Measurements from ENCODE around the gene ARG1.
A peak's percentile ranks its signal among the peaks of the same experiment; 100 is the strongest.

ARG1 gene

DNA sequence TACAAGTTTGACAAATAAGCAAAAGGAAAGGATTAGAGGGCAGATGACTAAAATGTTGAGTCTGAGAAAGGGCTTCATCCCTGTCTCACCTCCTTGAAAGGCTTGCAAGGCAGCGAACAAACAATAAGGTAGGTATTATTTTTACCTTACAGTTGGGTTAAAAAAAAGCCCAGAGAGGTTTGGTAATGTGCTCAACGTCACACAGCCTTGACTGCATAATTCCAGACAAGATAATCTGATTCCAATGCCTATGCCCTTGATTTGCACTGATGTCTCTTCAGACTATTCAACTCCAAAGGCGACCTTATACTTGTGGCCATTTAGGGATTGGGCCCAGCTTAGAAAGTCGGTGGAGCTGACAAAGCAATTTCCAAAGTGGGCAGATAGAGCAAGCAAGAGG, 1.7 kb downstream of the ARG1 start:
- in situ Hi-C loops (cut with HindIII; ENCODE audit: low pct_ligation_motif_present, low pct_unique_long_range_greater_than_20kb, low sequenced_read_pairs), result no loop called here
- DNase-seq, result no peak

DNA sequence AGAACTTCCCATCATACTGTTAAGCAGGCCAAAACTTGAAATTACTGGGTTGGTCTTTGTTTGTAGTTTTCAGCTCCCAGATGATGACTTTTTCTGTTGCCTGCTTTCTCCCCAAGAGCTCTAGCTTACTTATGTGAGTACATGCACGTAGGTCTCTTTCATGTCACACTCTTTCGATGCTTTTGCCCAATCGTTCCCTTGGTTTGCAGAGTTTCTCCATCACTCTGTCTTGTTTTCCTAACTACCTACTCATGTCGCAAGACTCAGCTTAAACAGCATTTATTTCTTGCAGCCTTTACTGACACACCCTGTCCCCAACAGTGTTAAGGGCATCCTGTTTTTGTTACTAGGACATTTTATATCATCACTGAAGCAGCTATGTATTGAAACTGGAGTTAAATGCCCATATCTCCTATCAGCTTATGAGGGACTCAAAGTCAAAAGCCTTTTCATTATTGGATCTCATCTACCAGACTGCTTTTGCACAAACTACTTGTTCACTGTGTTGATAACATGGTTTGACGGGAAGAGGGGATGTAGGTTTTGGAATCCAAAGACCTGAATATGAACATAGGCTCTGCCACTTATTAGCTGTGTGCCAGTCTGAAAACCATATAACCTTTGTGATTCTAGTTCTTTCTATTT, 2.9 kb downstream of the ARG1 start:
- in situ Hi-C loops (cut with HindIII; ENCODE audit: low pct_ligation_motif_present, low pct_unique_long_range_greater_than_20kb, low sequenced_read_pairs), result no loop called here
- no peak for DNase-seq

DNA sequence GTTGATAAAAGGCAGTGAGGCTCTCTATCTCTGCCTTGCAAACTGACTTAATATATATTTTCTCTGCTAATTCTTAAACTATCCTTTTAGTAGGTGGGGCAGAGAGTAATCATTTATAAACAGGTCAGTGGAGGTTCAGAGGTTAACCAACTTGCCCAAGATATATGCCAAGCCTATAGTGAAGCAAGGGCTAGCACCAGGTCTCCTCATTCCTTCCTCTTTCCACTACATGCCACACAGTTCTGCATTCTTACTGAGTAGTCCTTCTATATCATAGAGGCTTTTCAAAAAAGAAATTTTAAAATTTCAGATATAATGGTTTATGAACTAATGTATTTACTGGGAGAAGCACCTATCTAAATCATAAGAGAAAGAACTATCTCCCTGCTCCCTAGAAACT, 8.5 kb downstream of the ARG1 start:
- in situ Hi-C loops (cut with HindIII; ENCODE audit: low pct_ligation_motif_present, low pct_unique_long_range_greater_than_20kb, low sequenced_read_pairs), result no loop called here

DNA sequence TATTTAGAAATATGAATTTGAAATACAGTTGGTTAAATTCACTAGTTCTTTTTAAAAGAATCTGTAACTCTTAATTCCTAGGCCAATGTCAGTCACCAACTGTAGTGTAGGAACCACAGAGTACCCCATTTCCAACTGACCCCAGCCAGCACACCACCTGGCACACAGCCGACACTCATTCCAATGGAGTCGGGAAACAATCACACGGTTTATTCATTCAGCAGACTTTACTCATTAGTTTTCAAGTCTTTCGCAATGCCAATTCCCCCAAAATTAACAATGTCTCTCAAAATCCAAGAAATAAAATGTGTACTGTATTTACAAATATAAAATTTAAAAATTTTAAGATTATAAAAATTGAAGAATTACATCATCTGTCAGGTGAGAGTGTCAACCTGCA, 13.5 kb downstream of the ARG1 start:
- in situ Hi-C loops (cut with HindIII; ENCODE audit: low pct_ligation_motif_present, low pct_unique_long_range_greater_than_20kb, low sequenced_read_pairs), result no loop called here
- DNase-seq, result no peak

More for the DNA sequence above, 8.5 kb downstream of the ARG1 start:
- DNase-seq, result no peak

GRCh38 chr6:131587909-131588308, 14.9 kb downstream of the ARG1 start:
- in situ Hi-C loops (cut with HindIII; ENCODE audit: low pct_ligation_motif_present, low pct_unique_long_range_greater_than_20kb, low sequenced_read_pairs), result no loop called here
- no peak for DNase-seq

DNA sequence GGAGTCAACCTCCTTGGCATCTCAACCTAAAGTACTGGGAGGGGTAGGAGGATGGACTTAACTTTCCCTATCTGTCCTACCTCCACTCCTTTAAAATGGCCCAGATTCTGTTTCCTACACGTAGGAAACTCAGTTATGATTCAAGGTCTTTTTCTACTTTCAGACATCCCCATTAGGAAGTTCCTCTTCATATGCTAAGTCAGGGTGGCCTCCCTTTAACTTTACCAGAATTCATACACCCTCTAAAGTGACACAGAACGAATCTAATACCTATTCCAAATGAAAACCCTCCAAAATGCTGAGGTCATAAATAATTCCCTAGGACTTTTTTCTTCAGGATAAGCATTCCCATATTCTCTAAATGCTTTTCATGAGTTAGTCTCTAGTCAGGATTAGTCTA, 15.6 kb downstream of the ARG1 start:
- in situ Hi-C loops (cut with HindIII; ENCODE audit: low pct_ligation_motif_present, low pct_unique_long_range_greater_than_20kb, low sequenced_read_pairs), result no loop called here
- DNase-seq, result no peak

DNA sequence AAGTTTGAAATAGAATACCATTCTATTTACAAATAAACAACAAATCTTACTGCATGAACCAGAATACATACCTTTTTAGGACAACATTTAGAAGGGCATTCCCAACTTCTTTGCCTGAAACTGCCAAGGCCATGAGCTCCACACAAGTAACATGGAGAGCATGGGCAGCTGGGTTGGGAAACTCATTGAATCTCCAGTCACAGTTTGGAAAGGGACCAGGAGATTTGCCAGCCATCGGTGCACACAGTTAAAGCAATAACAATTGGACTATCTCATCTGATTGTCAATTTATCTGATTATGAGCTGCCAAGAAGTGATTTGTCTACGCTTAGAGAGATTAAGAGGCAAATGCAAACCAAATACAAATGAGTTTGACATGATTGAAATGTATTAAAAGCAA, 19.9 kb downstream of the ARG1 start:
- in situ Hi-C loops (cut with HindIII; ENCODE audit: low pct_ligation_motif_present, low pct_unique_long_range_greater_than_20kb, low sequenced_read_pairs), result no loop called here
- DNase-seq, result no peak

GRCh38 chr6:131594074-131594473, 21.0 kb downstream of the ARG1 start:
- no peak for DNase-seq
- in situ Hi-C loops (cut with HindIII; ENCODE audit: low pct_ligation_motif_present, low pct_unique_long_range_greater_than_20kb, low sequenced_read_pairs), result no loop called here

- in situ Hi-C loops (cut with HindIII; ENCODE audit: low pct_ligation_motif_present, low pct_unique_long_range_greater_than_20kb, low sequenced_read_pairs), result no loop called here
- DNase-seq, result peak; percentile 7
These were observed 24.4 kb downstream of the ARG1 start for GRCh38 chr6:131597446-131597845.

- in situ Hi-C loops (cut with HindIII; ENCODE audit: low pct_ligation_motif_present, low pct_unique_long_range_greater_than_20kb, low sequenced_read_pairs), result no loop called here
- DNase-seq, result no peak
These were observed 27.7 kb downstream of the ARG1 start for GRCh38 chr6:131600716-131601115.

DNA sequence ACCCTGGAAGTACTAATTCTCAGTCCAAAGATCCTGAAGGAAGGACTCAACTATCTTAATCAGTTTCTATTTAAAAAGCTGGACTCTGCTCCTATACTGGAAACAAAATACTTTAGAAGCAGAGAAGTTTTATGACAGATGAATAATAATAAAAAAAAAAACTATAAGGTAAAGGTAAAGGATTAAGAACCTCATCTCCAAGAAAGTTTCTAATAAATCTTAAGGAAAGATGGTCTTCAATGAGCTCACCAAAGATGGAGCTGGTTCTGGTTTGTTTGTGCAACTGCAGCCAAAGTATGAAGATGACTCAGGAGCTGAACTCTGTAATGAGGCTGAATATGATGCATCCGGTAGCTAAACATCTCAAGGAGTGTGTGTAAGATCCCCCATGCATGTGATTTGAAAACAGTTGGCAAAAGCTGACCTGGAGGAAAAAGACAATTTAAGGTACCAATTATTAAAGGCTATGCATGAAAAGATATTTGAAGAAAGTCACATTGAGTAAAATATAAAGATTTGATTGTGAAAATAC, 29.8 kb downstream of the ARG1 start:
- in situ Hi-C loops (cut with HindIII; ENCODE audit: low pct_ligation_motif_present, low pct_unique_long_range_greater_than_20kb, low sequenced_read_pairs), result no loop called here
- DNase-seq, result peak; percentile 47

- DNase-seq, result no peak
- in situ Hi-C loops (cut with HindIII; ENCODE audit: low pct_ligation_motif_present, low pct_unique_long_range_greater_than_20kb, low sequenced_read_pairs), result no loop called here
These were observed 40.4 kb downstream of the ARG1 start for GRCh38 chr6:131613296-131613925.

DNA sequence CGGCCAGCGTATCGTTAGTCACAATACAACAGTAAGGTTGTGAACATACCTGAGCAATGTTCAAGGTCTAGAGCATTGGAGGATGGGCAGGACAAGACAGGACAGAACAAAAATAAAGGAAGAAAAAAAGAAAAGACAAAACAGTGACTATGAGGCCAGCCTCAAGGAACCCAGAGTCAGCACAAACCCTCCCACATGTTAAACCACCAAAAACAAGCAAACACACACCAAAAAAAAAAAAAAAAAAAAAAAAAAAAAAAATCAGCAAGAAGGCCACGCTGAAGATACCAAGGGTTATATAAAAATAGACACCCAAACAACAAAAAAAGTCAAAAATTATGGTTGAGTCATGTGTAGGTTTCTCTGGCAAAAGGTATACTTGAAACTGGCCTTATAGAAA, 42.2 kb downstream of the ARG1 start:
- DNase-seq, result no peak
- in situ Hi-C loops (cut with HindIII; ENCODE audit: low pct_ligation_motif_present, low pct_unique_long_range_greater_than_20kb, low sequenced_read_pairs), result no loop called here

DNA sequence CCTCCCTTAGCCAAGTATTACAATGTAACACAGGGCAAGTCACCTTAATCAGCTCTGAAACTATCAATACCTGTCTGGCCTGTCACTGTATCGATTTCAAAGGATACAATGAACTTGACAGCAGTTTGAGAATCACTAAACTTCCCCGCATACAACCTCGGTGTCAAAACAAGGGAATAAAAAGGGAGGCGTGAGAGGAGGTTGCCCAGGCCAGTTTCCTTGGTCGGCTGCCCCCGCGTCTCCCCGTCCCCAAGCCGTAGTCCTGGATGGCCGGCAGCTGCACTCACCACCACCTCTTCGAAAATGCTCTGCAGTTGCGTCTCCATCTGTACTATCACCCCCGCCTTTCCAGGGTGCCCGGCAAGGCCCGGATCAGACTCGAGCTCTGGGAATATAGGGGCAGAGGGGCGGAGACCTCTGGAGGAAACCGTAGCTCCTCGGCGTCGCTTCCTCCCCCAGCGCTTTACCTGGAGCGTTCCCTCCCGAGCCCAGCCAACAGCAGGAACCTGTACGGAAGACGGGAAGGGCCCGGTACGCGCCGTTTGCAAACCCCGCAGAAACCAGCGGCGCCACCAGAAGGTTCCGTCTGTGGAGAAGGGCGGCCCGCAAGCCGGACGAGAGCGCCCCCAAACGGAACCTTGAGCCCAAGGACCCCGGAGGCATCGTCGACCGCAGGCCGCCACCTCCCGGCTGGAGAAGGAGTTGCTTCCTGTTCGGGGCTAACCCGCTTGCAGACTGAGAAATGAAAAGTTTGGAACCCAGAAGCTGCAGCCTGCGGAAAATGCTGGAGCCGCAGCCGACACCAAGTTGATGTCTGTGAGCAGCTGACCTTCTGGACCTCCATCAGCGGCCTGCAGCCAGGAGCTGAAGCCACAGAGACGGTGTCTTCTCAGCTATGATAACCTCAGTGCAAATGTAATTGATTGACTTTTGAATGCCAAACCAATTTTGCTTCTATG, 55.0 kb downstream of the ARG1 start, which contains the start of gene MED23:
Gene MED23, minus strand, starts transcription at position 519 of the 959 bp plus-strand sequence. Its CDS starts 193 bp downstream, at position 326.
- DNase-seq, result peak; percentile 91
- in situ Hi-C loops (cut with HindIII; ENCODE audit: low pct_ligation_motif_present, low pct_unique_long_range_greater_than_20kb, low sequenced_read_pairs), result no loop called here

DNA sequence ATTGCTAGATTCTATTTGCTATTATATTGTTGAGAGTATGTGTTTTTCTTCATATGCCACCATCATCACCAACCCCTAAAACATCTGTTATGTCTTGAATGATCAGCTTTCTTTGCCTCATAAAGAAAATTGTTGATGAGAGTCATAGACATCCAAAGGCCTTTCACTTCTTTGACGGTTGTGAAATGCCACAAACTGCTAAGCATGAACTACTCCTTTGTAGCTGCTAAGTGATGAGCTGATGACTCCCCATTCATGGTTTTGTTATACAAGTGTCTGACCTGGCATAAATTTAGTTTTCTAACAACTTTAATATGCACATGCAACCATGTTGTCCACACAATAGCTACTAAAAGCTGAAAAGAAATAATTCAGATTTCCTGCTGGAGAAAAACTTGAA, 55.7 kb downstream of the ARG1 start:
- no peak for DNase-seq
- in situ Hi-C loops (cut with HindIII; ENCODE audit: low pct_ligation_motif_present, low pct_unique_long_range_greater_than_20kb, low sequenced_read_pairs), result no loop called here

DNA sequence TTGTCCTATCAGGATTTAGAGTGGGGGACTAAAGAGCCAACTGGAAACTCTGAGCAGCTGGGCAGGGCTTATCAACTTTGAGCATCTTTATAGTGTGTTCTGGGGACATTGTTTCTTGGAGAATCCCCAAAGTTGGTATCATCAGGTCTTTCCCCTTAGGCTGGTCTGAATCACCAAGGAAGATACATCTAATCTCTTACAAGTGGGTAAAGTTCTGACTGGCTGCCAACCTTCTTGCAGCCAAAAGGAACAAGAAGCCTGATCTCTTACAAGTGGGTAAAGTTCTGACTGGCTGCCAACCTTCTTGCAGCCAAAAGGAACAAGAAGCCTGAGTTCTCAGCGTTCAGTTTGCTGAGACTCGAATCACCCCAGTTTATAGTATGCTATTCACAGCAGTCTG, 56.6 kb downstream of the ARG1 start:
- in situ Hi-C loops (cut with HindIII; ENCODE audit: low pct_ligation_motif_present, low pct_unique_long_range_greater_than_20kb, low sequenced_read_pairs), result no loop called here
- no peak for DNase-seq

- DNase-seq, result no peak
- in situ Hi-C loops (cut with HindIII; ENCODE audit: low pct_ligation_motif_present, low pct_unique_long_range_greater_than_20kb, low sequenced_read_pairs), result no loop called here
These were observed 58.7 kb downstream of the ARG1 start for GRCh38 chr6:131631625-131632289.

Measured in ACHN (cell line).